Activated T-cell treated with anti-CD3 and anti-CD28 coated beads, Interleukin-2, amount 50 U/mL, for 1 hour (primary cell): ENCODE data around the gene GALNT12.

ENCODE experiments used
- DNase-seq: peaks from one replicate; pipeline ENCODE4 v3.0.0-alpha.2; 2020

The GALNT12 gene

GRCh38 chr9:98805506-98806272, 1.8 kb upstream of the GALNT12 start:
- DNase-seq = no peak

- DNase-seq = no peak
These were observed 955 bp upstream of the GALNT12 start for GRCh38 chr9:98806394-98807035.

- no peak for DNase-seq
These were observed 335 bp downstream of the GALNT12 start for GRCh38 chr9:98807814-98808195.

- DNase-seq = no peak
These were observed 943 bp downstream of the GALNT12 start for GRCh38 chr9:98808411-98808815.

- DNase-seq = no peak
These were observed 1.4 kb downstream of the GALNT12 start for GRCh38 chr9:98808875-98809274.

- no peak for DNase-seq
These were observed 2.0 kb downstream of the GALNT12 start for GRCh38 chr9:98809311-98810101.

- no peak for DNase-seq
These were observed 2.8 kb downstream of the GALNT12 start for GRCh38 chr9:98810102-98810842.

GRCh38 chr9:98811051-98811650, 3.7 kb downstream of the GALNT12 start:
- DNase-seq = no peak

GRCh38 chr9:98815391-98815951, 8.0 kb downstream of the GALNT12 start:
- DNase-seq = no peak

GRCh38 chr9:98818764-98819163, 11.3 kb downstream of the GALNT12 start:
- no peak for DNase-seq

GRCh38 chr9:98819231-98819630, 11.8 kb downstream of the GALNT12 start:
- DNase-seq = no peak

- no peak for DNase-seq
These were observed 14.4 kb downstream of the GALNT12 start for GRCh38 chr9:98821831-98822230.

GRCh38 chr9:98822661-98823060, 15.2 kb downstream of the GALNT12 start:
- no peak for DNase-seq

- DNase-seq = no peak
These were observed 16.3 kb downstream of the GALNT12 start for GRCh38 chr9:98823666-98824334.

GRCh38 chr9:98825414-98825813, 17.9 kb downstream of the GALNT12 start:
- no peak for DNase-seq

- DNase-seq = no peak
These were observed 19.2 kb downstream of the GALNT12 start for GRCh38 chr9:98826716-98827115.

- DNase-seq = no peak
These were observed 22.3 kb downstream of the GALNT12 start for GRCh38 chr9:98829766-98830165.

GRCh38 chr9:98830554-98830953, 23.1 kb downstream of the GALNT12 start:
- DNase-seq = no peak

- DNase-seq = no peak
These were observed 24.2 kb downstream of the GALNT12 start for GRCh38 chr9:98831696-98832095.

GRCh38 chr9:98832768-98833089, 25.3 kb downstream of the GALNT12 start:
- DNase-seq = no peak

- DNase-seq = no peak
These were observed 25.9 kb downstream of the GALNT12 start for GRCh38 chr9:98833090-98833956.
